SK-N-SH treated with all-trans-retinoic acid at 6 μM for 48 hours (cell line): ENCODE results near the gene ANK2.

Experiments
- ATAC-seq: fragments of 200-7000 bp; cut with Tn5 transposase; 3 replicates; pipeline ENCODE4 v1.9.1; 2020; ENCODE audit warnings: mild to moderate bottlenecking, moderate library complexity
- CSDC2 ChIP-seq: fragments of 250-450 bp; sonication (Bioruptor Pico); IDR thresholded peaks from 2 replicates; pipeline ENCODE4 v1.5.0; 2020; ENCODE audit warnings: mild to moderate bottlenecking, moderate library complexity
- GLIS3 ChIP-seq: fragments of 250-450 bp; sonication (Bioruptor Pico); IDR thresholded peaks from 2 replicates; pipeline ENCODE4 v1.5.0; 2020; ENCODE audit warnings: mild to moderate bottlenecking, moderate library complexity
- ISL1 ChIP-seq: fragments of 250-450 bp; sonication (Bioruptor Pico); IDR thresholded peaks from 2 replicates; pipeline ENCODE4 v2.1.2; 2022; ENCODE audit warnings: mild to moderate bottlenecking, moderate library complexity
- OSR1 ChIP-seq: fragments of 250-450 bp; sonication (Bioruptor Pico); IDR thresholded peaks from 2 replicates; pipeline ENCODE4 v1.8.0; 2022; ENCODE audit warnings: moderate library complexity, mild to moderate bottlenecking, inconsistent platforms
- PPARA ChIP-seq: fragments of 250-450 bp; sonication (Bioruptor Pico); IDR thresholded peaks from 2 replicates; pipeline ENCODE4 v1.5.0; 2020; ENCODE audit warnings: mild to moderate bottlenecking, borderline replicate concordance
- RARB ChIP-seq: fragments of 250-450 bp; sonication (Bioruptor Pico); IDR thresholded peaks from 2 replicates; pipeline ENCODE4 v1.8.0; 2021; ENCODE audit warnings: mild to moderate bottlenecking, moderate library complexity
- SNAI2 ChIP-seq: fragments of 250-450 bp; sonication (Bioruptor Pico); IDR thresholded peaks from 2 replicates; pipeline ENCODE4 v1.5.0; 2020; ENCODE audit warnings: mild to moderate bottlenecking, moderate library complexity
- ZC3H10 ChIP-seq: fragments of 250-450 bp; sonication (Bioruptor Pico); IDR thresholded peaks from 2 replicates; pipeline ENCODE4 v1.5.1; 2021; ENCODE audit warnings: mild to moderate bottlenecking, moderate library complexity
- ZFP30 ChIP-seq: fragments of 450-650 bp; formaldehyde crosslinking; IDR thresholded peaks from 2 replicates; pipeline ENCODE4 v1.5.0; 2022; ENCODE audit warnings: mild to moderate bottlenecking, moderate library complexity
- ZNF565 ChIP-seq: fragments of 450-650 bp; formaldehyde crosslinking; conservative IDR thresholded peaks from 2 replicates; pipeline ENCODE4 v1.5.0; 2020; ENCODE audit warnings: low read depth, mild to moderate bottlenecking, moderate library complexity
- ZNF70 ChIP-seq: fragments of 450-650 bp; formaldehyde crosslinking; IDR thresholded peaks from 2 replicates; pipeline ENCODE4 v1.5.0; 2020; ENCODE audit warnings: mild to moderate bottlenecking, moderate library complexity
- ZNF8 ChIP-seq: fragments of 450-650 bp; formaldehyde crosslinking; IDR thresholded peaks from 2 replicates; pipeline ENCODE4 v1.5.0; 2020; ENCODE audit warnings: mild to moderate bottlenecking, moderate library complexity
- TF ChIP-seq, protein P1 (sequence below): fragments of 250-450 bp; sonication (Bioruptor Pico); IDR thresholded peaks from 2 replicates; pipeline ENCODE4 v1.8.0; 2021; ENCODE audit warnings: low read depth, mild to moderate bottlenecking, moderate library complexity, borderline replicate concordance
- TF ChIP-seq, protein P2 (sequence below): fragments of 250-450 bp; sonication (Bioruptor Pico); IDR thresholded peaks from 2 replicates; pipeline ENCODE4 v1.5.1; 2021; ENCODE audit warnings: mild to moderate bottlenecking, moderate library complexity
- TF ChIP-seq, protein P3 (sequence below): fragments of 250-450 bp; sonication (Bioruptor Pico); IDR thresholded peaks from 2 replicates; pipeline ENCODE4 v1.8.0; 2020; ENCODE audit warnings: mild to moderate bottlenecking, moderate library complexity, borderline replicate concordance
- TF ChIP-seq, protein P4 (sequence below): fragments of 250-450 bp; sonication (Bioruptor Pico); IDR thresholded peaks from 2 replicates; pipeline ENCODE4 v1.5.0; 2020; ENCODE audit warnings: mild to moderate bottlenecking, moderate library complexity
- TF ChIP-seq, protein P5 (sequence below): fragments of 250-450 bp; sonication (Bioruptor Pico); IDR thresholded peaks from 2 replicates; pipeline ENCODE4 v1.5.1; 2020; ENCODE audit warnings: low read depth, mild to moderate bottlenecking, moderate library complexity

Gene ANK2

DNA sequence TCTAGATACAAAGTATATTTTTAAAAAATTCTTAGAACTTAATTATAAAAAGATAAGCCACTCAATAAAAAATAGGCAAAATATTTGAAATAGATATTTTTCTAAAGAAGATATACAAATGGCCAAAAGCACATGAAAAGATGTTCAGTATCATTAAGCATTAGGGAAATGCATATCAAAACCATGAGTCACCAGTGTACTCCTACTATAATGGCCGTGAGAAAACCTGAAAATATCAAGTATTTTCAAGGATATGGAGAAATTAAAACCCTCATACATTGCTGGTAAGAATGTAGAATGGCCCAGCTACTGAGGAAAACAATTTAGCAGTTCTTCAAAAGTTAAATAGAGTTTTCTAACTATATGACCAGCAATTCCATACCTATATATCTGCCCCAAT is 374.2 kb downstream of the ANK2 start:
- no peak for TF ChIP-seq ZNF565 (CRISPR knock-in tag)
- TF ChIP-seq ISL1 (CRISPR knock-in tag) = no peak
- TF ChIP-seq ZFP30 (CRISPR knock-in tag) = no peak
- TF ChIP-seq, protein P1, sequence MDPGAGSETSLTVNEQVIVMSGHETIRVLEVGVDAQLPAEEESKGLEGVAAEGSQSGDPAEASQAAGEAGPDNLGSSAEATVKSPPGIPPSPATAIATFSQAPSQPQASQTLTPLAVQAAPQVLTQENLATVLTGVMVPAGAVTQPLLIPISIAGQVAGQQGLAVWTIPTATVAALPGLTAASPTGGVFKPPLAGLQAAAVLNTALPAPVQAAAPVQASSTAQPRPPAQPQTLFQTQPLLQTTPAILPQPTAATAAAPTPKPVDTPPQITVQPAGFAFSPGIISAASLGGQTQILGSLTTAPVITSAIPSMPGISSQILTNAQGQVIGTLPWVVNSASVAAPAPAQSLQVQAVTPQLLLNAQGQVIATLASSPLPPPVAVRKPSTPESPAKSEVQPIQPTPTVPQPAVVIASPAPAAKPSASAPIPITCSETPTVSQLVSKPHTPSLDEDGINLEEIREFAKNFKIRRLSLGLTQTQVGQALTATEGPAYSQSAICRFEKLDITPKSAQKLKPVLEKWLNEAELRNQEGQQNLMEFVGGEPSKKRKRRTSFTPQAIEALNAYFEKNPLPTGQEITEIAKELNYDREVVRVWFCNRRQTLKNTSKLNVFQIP = no peak
- TF ChIP-seq SNAI2 (CRISPR knock-in tag) = no peak
- TF ChIP-seq, protein P2, sequence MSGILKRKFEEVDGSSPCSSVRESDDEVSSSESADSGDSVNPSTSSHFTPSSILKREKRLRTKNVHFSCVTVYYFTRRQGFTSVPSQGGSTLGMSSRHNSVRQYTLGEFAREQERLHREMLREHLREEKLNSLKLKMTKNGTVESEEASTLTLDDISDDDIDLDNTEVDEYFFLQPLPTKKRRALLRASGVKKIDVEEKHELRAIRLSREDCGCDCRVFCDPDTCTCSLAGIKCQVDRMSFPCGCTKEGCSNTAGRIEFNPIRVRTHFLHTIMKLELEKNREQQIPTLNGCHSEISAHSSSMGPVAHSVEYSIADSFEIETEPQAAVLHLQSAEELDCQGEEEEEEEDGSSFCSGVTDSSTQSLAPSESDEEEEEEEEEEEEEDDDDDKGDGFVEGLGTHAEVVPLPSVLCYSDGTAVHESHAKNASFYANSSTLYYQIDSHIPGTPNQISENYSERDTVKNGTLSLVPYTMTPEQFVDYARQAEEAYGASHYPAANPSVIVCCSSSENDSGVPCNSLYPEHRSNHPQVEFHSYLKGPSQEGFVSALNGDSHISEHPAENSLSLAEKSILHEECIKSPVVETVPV (CRISPR knock-in tag) = no peak
- TF ChIP-seq, protein P3, sequence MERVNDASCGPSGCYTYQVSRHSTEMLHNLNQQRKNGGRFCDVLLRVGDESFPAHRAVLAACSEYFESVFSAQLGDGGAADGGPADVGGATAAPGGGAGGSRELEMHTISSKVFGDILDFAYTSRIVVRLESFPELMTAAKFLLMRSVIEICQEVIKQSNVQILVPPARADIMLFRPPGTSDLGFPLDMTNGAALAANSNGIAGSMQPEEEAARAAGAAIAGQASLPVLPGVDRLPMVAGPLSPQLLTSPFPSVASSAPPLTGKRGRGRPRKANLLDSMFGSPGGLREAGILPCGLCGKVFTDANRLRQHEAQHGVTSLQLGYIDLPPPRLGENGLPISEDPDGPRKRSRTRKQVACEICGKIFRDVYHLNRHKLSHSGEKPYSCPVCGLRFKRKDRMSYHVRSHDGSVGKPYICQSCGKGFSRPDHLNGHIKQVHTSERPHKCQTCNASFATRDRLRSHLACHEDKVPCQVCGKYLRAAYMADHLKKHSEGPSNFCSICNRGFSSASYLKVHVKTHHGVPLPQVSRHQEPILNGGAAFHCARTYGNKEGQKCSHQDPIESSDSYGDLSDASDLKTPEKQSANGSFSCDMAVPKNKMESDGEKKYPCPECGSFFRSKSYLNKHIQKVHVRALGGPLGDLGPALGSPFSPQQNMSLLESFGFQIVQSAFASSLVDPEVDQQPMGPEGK = no peak
- TF ChIP-seq, protein P4, sequence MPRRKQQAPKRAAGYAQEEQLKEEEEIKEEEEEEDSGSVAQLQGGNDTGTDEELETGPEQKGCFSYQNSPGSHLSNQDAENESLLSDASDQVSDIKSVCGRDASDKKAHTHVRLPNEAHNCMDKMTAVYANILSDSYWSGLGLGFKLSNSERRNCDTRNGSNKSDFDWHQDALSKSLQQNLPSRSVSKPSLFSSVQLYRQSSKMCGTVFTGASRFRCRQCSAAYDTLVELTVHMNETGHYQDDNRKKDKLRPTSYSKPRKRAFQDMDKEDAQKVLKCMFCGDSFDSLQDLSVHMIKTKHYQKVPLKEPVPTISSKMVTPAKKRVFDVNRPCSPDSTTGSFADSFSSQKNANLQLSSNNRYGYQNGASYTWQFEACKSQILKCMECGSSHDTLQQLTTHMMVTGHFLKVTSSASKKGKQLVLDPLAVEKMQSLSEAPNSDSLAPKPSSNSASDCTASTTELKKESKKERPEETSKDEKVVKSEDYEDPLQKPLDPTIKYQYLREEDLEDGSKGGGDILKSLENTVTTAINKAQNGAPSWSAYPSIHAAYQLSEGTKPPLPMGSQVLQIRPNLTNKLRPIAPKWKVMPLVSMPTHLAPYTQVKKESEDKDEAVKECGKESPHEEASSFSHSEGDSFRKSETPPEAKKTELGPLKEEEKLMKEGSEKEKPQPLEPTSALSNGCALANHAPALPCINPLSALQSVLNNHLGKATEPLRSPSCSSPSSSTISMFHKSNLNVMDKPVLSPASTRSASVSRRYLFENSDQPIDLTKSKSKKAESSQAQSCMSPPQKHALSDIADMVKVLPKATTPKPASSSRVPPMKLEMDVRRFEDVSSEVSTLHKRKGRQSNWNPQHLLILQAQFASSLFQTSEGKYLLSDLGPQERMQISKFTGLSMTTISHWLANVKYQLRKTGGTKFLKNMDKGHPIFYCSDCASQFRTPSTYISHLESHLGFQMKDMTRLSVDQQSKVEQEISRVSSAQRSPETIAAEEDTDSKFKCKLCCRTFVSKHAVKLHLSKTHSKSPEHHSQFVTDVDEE (CRISPR knock-in tag) = no peak
- no peak for TF ChIP-seq ZNF70 (CRISPR knock-in tag)
- no peak for TF ChIP-seq PPARA (CRISPR knock-in tag)
- TF ChIP-seq, protein P5, sequence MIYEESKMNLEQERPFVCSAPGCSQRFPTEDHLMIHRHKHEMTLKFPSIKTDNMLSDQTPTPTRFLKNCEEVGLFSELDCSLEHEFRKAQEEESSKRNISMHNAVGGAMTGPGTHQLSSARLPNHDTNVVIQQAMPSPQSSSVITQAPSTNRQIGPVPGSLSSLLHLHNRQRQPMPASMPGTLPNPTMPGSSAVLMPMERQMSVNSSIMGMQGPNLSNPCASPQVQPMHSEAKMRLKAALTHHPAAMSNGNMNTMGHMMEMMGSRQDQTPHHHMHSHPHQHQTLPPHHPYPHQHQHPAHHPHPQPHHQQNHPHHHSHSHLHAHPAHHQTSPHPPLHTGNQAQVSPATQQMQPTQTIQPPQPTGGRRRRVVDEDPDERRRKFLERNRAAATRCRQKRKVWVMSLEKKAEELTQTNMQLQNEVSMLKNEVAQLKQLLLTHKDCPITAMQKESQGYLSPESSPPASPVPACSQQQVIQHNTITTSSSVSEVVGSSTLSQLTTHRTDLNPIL (CRISPR knock-in tag) = no peak
- TF ChIP-seq ZNF8 (CRISPR knock-in tag) = no peak
- no peak for TF ChIP-seq ZC3H10 (CRISPR knock-in tag)
- no peak for TF ChIP-seq GLIS3 (CRISPR knock-in tag)
- no peak for TF ChIP-seq CSDC2 (CRISPR knock-in tag)
- TF ChIP-seq OSR1 (CRISPR knock-in tag) = no peak
- ATAC-seq = no peak

DNA sequence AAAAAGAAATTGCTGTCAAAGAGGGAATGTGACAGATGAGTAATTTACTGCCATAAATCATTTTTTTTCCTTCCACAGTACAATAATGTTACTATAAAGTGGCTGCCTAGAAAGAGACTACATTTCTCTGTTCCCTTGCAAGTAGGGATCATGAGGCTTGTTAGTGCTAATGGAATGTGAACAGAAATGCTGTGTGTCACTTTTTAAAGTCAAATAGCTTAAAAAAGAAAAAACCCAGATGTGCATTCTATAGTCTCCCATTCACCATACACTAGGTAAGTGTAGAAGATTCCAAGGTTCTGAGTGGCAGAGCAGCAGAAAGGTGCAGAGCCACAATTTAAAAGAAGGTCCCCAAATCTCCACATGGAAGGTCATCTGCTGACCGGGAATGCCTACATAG is 383.7 kb downstream of the ANK2 start:
- ATAC-seq = no peak
- no peak for TF ChIP-seq PPARA (CRISPR knock-in tag)
- TF ChIP-seq, protein P2 (CRISPR knock-in tag) = no peak
- no peak for TF ChIP-seq ZFP30 (CRISPR knock-in tag)
- TF ChIP-seq RARB (CRISPR knock-in tag) = no peak
